Islet precursor cell (in vitro differentiated cells): ENCODE data around the gene TMC1.
A peak's percentile ranks its signal among the peaks of the same experiment; 100 is the strongest.
"Not testable (repeated sequence)": the region's sequence is repeated elsewhere in the genome, so short reads cannot be mapped to it uniquely, and the experiment has no call there.

Experiments used
- DNase-seq: peaks from one replicate; pipeline ENCODE4 v3.0.0-alpha.2; 2018

TMC1 gene

DNA sequence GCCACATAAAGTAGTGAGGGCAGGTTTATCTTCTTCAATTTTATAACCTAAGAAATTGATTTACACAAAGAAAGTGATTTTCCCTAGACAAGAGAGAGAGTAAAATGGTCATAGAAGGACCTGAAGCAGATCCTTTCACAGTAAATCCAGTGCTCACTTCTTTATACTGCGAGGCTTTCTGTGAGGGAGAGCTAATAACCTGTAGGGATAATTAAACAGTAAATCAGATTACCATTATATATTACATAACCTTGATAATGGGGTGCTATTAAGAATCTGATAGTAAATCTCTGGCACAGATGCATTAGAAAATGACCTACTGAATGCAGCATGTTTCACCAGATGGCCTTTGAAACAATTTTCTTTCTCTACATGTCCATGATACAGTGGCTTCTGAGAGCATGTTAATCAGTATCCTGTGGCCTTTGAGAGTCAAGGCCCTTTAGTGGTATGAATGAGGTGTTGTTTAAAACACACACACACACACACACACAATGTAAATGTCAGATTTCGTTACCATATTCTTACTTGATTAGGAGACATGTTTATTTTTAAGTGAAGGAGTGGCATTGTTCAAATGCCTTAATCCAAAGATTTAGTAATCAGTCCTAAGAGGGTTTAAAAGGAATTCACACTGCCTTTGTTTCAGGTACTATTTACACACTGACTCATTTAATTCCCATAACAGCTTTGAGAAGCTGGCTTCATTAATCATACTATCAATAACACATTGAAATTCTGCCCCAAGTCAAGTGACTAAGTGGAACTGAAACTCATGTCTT, 306.7 kb downstream of the TMC1 start:
- DNase-seq, result no peak

DNA sequence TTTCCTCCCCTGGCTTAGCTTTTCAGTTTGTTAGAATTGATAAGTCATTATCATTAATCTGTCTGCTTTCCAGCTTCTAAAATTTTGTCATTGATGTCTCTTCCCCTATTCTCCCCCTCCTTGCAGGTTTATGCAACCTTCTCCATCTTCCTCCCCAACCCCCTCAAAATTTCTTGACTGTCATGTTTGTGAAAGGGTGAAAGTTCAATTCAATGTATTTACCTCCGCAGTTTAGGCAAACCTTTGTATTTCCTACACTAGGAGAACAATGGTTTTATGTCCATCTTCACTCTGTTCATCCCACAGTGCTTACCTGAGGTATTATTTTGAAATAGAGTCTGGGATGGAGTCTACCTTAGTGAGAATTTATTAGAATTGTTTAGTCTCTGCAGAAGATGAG, 313.6 kb downstream of the TMC1 start:
- no peak for DNase-seq

DNA sequence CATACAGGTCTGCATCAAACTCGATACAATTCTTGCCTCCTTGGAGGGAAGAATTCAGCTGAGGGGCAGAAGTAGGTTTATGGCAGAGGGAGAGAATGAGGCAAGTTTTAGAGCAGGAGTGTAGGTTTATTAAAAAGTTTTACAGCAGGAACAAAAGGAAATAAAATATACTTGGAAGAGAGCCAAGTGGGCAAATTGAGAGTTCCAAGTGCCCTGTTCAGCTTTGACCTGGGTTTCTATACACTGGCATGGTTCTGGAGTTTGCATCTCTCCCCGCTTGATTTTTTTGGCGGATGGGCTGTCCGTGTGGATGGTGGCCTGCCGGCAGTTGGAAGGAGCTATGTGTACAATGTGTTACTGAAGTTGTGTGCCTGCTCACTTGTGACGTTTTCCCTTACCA, 315.4 kb downstream of the TMC1 start:
- DNase-seq, result no peak

DNA sequence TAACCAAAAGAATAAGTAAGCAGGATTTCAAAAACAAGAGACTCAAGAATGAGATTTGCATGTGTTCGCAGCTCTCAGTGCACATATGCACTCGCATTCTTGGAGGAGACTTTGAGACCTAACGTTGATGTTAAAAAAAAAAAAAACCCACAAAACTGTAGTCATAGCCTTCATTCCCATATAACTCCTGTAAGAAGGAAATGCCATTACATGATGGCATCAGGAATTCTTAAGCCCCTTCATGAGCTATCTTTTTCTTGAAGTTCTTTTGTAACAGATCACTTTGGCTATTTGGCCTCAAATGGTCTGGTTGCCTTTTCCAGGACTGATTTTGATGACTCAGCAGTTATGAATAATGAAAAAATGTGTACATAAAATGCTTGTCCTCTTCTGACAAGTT, 317.7 kb downstream of the TMC1 start:
- no peak for DNase-seq

DNA sequence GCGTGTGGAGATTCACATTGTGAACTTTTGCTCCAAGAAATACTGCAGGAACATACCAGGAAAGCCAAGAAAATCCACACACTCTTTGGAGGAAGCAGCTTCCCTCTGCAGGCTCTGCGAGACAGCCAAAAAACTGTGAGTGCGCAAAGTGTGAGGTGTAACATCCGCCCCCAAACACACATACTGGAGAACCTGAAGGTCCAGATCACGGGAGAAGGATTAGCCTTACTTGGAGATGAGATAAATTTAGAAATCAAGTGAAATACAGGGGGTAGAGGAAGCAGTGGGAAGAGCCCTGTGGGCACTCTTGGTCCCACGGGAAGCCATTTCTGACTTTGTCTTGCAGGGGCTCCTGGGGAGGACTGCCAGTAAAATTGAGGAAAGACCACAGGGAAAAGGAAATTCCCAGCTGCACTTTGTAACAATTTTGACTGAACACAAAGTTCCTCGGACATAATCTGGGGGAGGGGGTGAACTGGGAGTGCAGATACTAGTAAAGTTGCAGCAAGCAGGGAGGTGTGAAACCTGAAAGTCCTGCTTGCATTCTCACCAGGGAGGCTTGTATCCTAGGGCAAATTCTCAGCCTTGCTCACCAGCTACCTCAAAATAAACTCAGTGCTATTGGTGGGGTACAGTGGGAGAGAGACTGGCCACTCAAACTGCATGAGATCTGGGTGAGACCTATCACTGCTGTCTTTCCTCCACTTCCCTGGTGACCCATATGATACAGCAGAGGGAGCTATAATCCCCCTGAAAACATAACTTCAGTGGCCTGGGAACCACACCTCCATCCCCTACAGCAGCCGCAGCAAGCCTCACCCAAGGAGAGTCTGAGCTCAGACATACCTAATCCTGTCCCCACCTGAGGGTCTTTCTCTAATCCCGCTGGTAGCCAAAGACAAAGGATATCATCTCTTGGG, 322.4 kb downstream of the TMC1 start:
- peak; percentile 66 for DNase-seq

DNA sequence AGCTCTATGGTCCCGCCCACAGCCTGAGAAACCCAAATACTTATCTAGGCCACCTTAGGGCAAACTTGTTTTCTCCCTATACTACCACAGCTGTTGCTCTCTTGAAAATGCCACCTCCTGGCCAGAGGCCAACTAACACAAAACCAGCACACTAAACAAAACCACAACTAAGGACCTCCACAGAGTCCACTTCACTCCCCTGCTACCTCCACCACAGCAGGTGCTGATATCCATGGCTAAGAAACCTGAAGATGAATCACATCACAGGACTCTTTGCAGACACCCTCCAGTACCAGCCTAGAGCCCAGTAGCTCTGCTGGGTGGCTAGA, 323.0 kb downstream of the TMC1 start:
- no peak for DNase-seq

DNA sequence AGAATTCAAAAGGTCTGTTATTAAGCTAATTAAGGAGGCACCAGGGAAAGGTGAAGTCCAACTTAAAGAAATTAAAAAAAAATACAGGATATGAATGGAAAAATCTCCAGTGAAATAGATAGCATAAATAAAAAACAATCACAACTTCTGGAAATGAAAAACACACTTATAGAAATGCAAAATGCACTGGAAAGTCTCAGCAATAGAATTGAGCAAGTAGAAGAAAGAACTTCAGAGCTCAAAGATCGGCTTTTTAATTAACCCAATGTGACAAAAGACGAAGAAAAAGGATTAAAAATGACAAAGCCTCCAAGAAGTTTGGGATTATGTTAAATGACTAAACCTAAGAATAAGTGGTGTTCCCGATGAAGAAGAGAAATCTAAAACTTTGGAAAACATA, 323.6 kb downstream of the TMC1 start:
- not testable (repeated sequence) for DNase-seq

DNA sequence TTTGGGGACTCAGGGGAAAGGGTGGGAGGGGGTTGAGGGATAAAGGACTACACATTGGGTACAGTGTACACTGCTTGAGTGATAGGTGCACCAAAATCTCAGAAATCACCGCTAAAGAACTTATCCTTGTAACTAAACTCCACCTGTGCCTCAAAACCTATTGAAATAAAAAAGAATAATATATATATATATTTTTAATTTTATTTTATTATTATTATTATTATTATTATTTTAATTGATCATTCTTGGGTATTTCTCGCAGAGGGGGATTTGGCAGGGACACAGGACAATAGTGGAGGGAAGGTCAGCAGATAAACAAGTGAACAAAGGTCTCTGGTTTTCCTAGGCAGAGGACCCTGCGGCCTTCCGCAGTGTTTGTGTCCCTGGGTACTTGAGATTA, 328.8 kb downstream of the TMC1 start:
- DNase-seq, result not testable (repeated sequence)

DNA sequence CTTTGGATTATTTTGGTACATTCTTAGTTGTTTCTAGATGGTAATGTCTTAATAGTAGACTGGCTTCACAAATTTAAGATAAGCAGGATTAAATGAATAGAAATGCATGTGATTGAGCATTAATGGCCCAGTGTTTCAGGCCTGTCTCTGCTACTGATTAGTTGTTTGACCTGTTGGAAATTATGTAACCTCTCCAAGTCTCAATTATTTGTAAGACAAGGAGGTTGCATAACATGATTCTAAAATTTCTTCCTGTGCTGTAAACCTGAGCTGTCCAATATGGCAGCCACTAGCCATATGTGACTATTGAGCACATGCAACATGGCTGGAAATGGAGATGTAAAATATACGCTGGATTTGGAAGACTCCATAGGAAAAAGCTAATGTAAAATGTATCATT, 333.9 kb downstream of the TMC1 start:
- DNase-seq, result no peak

DNA sequence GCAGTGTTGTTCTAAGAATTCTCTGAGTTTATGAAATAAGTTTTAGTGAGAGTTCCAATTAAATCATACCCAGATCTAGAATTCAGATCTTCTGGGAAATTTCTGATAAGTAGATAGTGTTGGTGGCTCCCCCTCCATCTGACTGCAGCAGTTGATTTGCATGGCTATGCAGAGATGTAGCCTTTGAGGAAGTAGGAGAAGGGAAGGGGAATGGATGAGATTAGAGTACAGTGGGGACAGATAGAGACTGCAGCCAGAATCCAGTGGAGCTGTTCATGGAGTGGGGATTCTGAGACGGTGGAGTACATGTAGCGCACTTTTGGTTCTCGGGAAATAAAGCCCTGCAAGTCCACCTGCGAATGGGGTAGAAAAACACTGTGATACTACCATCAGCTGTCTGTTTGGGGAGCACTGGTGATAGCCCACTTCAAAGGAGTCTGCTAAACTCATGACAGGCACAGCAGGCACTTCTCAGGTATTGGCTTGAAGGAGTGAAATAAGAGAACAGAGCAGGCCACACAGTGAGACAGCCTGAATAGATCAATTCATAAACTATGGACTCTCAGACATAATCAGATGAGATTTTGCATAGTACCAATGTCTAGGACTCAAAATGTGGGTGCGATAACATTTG, 334.6 kb downstream of the TMC1 start:
- peak; percentile 51 for DNase-seq

DNA sequence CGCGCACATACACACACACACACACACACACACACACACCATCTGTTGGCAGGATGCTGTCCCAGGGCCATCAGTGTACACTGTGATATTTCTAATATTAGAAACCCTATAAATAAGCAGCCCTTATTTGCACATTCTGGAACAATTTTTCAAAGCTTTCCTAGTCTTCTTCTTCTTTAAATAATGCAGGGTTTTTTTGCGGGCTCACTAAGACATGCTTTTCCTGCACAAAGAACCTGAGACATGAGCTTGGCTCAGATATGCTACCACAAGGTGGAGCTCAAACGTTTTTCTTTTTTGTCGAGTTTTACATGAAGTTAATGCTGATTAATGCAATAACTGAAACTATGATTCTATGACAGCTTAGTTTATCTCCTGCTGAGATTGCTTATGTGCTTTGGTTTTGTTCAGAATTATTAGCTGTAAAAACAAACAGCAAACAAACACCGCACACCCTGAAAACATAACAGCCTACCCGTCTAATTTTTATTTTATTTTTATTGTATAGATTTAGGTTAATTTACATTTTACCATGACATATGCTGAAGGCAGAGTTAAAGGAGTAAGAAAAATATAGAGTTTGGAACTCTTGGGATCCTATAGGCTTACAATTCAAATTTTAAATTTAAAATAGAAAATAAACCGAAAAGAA, 335.7 kb downstream of the TMC1 start:
- no peak for DNase-seq

DNA sequence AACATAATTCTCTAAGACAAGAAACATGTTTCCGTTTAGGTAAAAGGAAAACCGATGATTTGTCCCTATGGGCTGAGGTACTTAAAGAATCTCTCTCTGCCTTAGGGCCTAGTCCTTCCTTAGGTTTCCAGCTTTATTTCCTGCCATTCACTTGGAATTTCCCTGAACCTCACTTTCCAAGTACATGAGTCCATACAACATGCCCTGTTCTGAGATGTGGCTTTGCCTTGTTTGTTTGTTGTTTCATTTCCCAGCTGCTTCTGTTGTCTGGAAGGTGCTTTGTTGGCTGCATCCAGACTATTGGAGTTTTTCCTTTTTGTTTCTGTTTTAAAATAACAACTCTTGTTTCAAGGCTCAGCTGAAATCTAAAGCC, 336.2 kb downstream of the TMC1 start:
- DNase-seq, result no peak

DNA sequence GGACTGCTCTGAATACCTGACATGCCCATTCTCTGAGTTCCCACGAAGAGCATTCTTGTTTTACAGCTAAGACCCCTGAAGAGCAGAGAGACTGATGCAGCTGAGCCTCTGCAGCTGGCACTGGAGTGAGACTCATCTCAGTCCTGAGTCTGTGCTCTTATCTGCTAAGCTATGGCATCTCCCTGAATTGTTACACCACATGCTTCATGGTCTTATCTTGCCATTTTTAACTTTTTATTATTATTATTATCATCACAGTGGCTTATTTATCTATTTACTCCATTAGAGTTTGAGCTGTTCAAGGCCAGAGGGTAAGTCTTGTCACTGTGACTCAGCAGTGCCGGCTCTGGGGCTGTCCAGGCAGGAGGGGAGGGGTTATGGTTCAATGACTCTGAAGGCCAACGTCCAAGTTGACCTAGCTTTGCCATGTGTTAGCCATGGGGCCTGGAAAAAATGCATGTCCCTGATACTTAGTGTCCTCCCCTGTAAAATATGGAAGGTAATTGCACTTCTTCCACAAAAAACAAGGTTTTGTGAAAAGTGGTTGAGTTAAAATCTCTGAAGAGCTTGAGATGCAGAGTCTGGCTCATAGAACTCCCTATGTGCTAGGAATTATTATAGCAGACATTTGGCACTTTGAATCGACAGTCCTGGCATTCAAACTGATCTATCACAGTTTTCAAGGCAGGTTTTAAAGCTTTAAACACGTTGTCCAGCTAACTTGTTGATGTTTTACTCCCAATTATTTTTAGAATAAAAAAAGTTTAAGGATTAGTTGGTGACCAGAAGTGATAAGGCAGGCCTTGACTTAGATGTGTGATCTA, 336.9 kb downstream of the TMC1 start:
- DNase-seq, result peak; percentile 79

DNA sequence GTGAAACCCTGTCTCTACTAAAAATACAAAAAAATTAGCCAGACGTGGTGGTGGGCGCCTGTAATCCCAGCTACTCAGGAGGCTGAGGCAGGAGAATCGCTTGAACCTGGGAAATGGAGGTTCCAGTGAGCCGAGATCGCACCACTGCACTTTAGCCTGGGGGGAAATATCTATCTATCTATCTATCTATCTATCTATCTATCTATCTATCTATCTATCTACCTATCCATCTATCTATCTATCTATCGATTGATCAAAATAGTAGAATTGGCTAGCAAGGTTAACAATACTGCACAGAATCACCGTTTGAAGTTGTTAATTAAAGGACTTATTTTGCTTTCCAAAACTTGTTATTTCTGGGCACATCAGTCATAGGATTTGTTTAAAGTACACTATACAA, 341.4 kb downstream of the TMC1 start:
- not testable (repeated sequence) for DNase-seq

DNA sequence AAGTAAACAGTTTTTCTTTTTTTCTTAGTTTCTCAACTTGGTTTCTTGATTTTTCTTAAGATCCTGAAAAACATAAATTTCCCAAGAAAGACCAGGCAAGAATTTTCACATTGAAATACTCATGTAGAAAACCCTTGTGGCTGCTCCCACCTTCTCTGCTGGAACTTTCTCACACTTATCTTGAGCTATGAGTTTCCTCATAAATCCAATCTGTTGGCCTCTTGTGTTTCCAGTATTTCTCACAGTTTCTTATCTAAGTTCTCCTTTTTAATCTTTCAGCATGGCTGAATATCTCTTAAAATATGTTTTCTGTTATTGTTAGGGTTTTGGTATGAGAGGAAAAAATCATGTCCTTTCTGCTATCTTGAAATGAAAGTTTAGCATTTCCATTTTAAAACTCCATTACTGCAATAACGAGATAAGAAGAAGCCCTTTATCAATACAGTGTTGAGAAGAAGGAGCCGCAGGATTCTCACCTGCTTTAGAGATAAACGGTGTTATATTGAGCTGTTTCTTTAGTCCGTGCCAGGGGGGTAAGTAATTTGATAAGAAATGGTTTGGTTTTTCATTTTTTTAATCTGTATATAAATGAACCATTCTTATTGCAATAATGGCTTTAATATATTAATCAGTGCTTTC, 342.2 kb downstream of the TMC1 start:
- DNase-seq, result no peak

DNA sequence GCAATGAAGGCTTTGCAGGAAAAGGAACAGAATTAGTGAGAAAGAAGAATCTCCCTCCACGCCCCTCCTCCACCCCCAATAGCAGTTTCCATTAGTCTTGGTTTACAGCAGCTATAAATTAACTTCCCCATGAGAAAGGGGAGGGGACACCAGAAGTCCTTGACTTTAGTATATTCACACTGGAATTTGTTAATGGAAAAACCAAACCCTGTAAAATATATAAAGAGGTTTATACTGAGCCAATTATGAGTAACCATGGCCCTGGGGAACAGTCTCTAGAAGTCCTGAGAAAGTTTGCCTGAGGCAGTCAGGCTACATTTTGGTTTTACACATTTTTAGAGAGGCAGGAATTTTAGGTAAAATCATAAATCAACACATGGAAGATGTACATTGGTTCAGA, 342.9 kb downstream of the TMC1 start:
- no peak for DNase-seq

DNA sequence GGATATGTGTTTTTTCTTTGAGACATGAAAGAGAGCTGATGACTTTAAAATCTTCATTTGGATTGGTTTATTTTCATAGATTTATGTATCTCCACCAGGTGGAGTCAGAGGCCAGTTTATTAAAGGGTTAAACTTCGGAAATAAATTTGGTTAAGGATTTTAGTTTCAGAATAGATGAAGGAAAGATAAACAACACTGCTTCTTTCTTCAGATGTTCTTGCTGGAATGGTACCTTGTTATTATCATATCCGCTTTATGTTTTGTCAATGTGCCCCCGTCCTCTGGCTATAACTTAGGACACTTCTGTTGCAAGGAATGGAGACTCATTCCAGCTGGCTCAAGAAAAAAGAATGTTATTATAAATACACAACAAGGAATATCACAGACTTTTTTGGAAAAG, 350.3 kb downstream of the TMC1 start:
- DNase-seq, result no peak

DNA sequence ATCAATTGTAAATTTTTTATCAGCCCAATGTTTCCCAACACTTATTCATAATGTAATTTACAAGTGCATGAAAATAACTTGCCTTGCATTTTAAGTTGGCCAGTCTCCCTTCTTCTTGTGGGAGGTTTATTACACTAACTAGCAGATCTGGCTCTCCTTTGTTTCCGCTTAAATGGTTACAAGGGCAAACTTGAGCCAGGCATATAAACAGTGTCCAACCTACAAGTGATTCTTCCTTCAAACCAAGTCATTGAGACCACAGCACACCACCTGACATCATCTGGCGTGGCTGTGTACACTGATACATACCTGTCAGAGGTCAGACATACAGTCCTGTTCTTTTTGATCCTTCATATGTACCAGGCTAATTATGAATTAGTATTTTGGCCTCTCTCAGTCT, 351.3 kb downstream of the TMC1 start:
- no peak for DNase-seq

DNA sequence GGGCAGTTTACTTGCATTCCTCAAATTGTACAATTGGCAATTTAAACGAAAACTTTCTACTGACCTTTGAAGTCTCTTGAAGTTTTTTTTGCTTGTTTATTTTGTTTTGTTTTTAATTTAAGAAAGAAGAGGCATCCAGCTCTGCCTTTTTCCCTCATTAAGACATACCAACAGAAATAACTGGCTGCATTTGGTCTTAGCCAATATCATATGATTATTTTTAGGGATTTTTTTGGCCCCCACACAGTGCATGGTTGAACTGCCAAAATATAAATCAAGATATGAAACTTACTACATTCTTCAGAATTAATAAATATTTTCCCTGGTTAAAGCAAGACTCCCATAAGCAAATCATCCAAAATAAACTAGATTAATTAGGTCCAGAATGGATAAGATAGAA, 352.0 kb downstream of the TMC1 start:
- no peak for DNase-seq

DNA sequence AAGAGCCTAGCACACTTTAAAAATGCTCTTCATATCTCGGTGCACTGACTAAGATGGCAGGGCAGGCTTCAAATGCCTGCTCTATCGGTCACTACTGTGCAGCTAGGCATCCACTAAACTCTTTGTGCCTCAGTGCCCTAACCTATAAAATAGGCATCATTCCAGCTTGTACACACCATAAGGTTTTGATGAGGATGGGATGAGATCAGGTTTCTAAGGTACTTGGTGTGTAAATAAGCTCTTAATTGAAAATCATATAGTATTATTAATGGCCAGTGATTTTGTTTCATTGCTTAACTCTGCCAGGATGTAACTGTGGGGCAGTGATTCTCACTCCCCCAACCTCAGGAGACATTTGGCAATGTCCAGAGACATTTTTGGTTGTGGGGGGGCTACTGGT, 352.9 kb downstream of the TMC1 start:
- no peak for DNase-seq

DNA sequence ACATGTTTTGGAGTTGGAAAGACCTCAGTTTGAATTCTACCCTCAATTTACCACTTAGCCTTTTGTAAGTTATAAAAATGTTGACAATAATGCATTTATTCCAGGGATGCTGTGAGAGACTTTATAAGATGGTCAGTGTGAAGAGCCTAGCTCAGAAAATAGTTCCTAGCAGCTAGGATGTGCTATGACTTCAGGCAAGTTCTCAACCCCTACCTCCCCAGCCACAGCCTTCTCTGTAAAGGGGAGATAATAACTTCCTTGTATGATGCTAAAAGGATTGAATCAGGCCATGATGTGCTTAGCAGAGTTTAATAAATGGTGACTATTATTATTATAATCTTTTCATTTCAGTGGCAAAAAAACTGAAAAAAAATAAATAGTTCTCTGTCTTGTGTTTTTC, 353.8 kb downstream of the TMC1 start:
- DNase-seq, result no peak

DNA sequence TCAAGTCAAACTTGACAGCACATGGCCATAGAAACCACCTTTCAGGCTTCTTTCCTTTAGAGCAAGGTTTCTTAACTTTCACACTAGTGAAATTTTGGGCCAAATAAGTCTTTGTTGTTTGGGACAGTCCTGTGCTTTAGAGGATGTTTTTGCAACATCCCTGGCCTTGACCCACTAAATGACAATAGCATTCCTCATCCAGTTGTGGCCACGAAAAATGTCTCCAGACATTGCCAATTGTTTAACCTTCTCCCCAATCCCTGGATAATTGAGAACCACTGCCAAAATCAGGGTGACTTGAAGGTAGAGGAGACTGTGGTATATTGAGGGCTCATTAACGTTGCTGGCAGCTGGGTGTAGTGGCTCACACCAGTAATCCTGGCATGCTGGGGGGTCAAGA, 359.4 kb downstream of the TMC1 start:
- DNase-seq, result no peak
